K562 (cell line): ENCODE results near the gene NFATC3. TPM values are rescaled to one million over a fixed set of nuclear protein-coding genes. Genes with fewer than 3 reads are reported as not detected.
A peak's percentile ranks its signal among the peaks of the same experiment; 100 is the strongest.

Source experiments
- C11orf30 ChIP-seq: fragments of 450-650 bp; IDR thresholded peaks from 2 replicates; pipeline ENCODE4 v1.6.1; 2016; ENCODE audit warnings: low read depth, mild to moderate bottlenecking
- CBFA2T3 ChIP-seq: fragments of 450-650 bp; IDR thresholded peaks from 2 replicates; pipeline ENCODE4 v1.6.1; 2017
- CC2D1A ChIP-seq: fragments of 450-650 bp; IDR thresholded peaks from 2 replicates; pipeline ENCODE4 v1.6.1; 2017; ENCODE audit warnings: mild to moderate bottlenecking
- GMEB1 ChIP-seq: fragments of 250-450 bp; sonication (Bioruptor Pico); IDR thresholded peaks from 2 replicates; pipeline ENCODE4 v1.4.0; 2020; ENCODE audit warnings: mild to moderate bottlenecking
- GTF2E2 ChIP-seq: fragments of 200-800 bp; sonication (Bioruptor generic); IDR thresholded peaks from 2 replicates; pipeline ENCODE4 v1.6.1; 2016; ENCODE audit warnings: missing genetic modification characterization, missing compliant biosample characterization
- KDM1A ChIP-seq, 2 experiments: fragments of 450-650 bp; IDR thresholded peaks; 2 replicates each; pipeline ENCODE4 v1.6.1; 2016; ENCODE audit warnings: mild to moderate bottlenecking in 2 of 2
- MEIS2 ChIP-seq: fragments of 450-650 bp; IDR thresholded peaks from 2 replicates; pipeline ENCODE4 v1.6.1; 2014; ENCODE audit warnings: mild to moderate bottlenecking; ENCODE audit not compliant: partially characterized antibody
- MYNN ChIP-seq, 2 experiments: sonication (generic); formaldehyde crosslinking in 1 of 2; IDR thresholded peaks; 2 replicates each; pipeline versions ENCODE4 v1.5.0 to v1.6.1; 2016 to 2020; ENCODE audit warnings: antibody characterized with exemption in 1 of 2, missing genetic modification reagents in 1 of 2
- NCOR1 ChIP-seq: fragments of 450-650 bp; IDR thresholded peaks from 2 replicates; pipeline ENCODE4 v1.6.1; 2016; ENCODE audit warnings: mild to moderate bottlenecking, moderate library complexity
- NKRF ChIP-seq: fragments of 450-650 bp; IDR thresholded peaks from 2 replicates; pipeline ENCODE4 v1.6.1; 2016; ENCODE audit warnings: borderline replicate concordance
- PKNOX1 ChIP-seq: fragments of 450-650 bp; IDR thresholded peaks from 2 replicates; pipeline ENCODE4 v1.6.1; 2016
- PPARD ChIP-seq: fragments of 250-450 bp; sonication (Bioruptor Pico); IDR thresholded peaks from 2 replicates; pipeline ENCODE4 v1.8.0; 2022; ENCODE audit warnings: inconsistent platforms, mild to moderate bottlenecking, moderate library complexity
- RCOR1 ChIP-seq, 2 experiments: IDR thresholded peaks; 2 replicates each; pipeline ENCODE4 v1.6.1; 2012; ENCODE audit warnings: low read depth in 2 of 2, low read length in 2 of 2, borderline replicate concordance in 1 of 2, improper control_type of control experiment in 1 of 2
- RFX7 ChIP-seq: fragments of 250-450 bp; sonication (Bioruptor Pico); IDR thresholded peaks from 2 replicates; pipeline ENCODE4 v1.5.1; 2021; ENCODE audit warnings: mild to moderate bottlenecking
- STAT5A ChIP-seq: IDR thresholded peaks from 2 replicates; pipeline ENCODE4 v1.6.1; 2012; ENCODE audit warnings: low read length, inconsistent platforms, borderline replicate concordance
- TCF7L2 ChIP-seq: fragments of 150-350 bp; IDR thresholded peaks from 2 replicates; pipeline ENCODE4 v1.6.1; 2016; ENCODE audit warnings: low read depth, mild to moderate bottlenecking, low read length, moderate library complexity
- THRAP3 ChIP-seq: fragments of 450-650 bp; IDR thresholded peaks from 2 replicates; pipeline ENCODE4 v1.6.1; 2016; ENCODE audit warnings: mild to moderate bottlenecking, inconsistent platforms, borderline replicate concordance
- TOE1 ChIP-seq, 2 experiments: fragments of 450-650 bp in 1 of 2; sonication (generic) in 1 of 2; formaldehyde crosslinking in 1 of 2; IDR thresholded peaks; 2 replicates each; pipeline versions ENCODE4 v1.7.1 to v1.8.0; 2016 to 2022; ENCODE audit warnings: borderline replicate concordance in 2 of 2, mild to moderate bottlenecking in 2 of 2, antibody characterized with exemption in 1 of 2, inconsistent platforms in 1 of 2, low read depth in 1 of 2, missing genetic modification reagents in 1 of 2, moderate library complexity in 1 of 2
- XRCC5 ChIP-seq: fragments of 200-400 bp; formaldehyde crosslinking; IDR thresholded peaks from 2 replicates; pipeline ENCODE4 v1.6.1; 2017; ENCODE audit warnings: low read depth, mild to moderate bottlenecking, low read length
- ZBTB17 ChIP-seq: fragments of 450-650 bp; formaldehyde crosslinking; IDR thresholded peaks from 2 replicates; pipeline ENCODE4 v1.4.0; 2020; ENCODE audit warnings: mild to moderate bottlenecking
- ZBTB8A ChIP-seq: fragments of 450-650 bp; IDR thresholded peaks from 2 replicates; pipeline ENCODE4 v1.6.1; 2018; ENCODE audit warnings: mild to moderate bottlenecking, moderate library complexity; ENCODE audit not compliant: partially characterized antibody
- ZEB2 ChIP-seq: fragments of 450-650 bp; IDR thresholded peaks from 2 replicates; pipeline ENCODE4 v1.6.1; 2016
- ZNF347 ChIP-seq: fragments of 450-650 bp; formaldehyde crosslinking; IDR thresholded peaks from 2 replicates; pipeline ENCODE4 v1.4.0; 2020; ENCODE audit warnings: low read depth, mild to moderate bottlenecking, moderate library complexity
- ZNF707 ChIP-seq: fragments of 250-450 bp; sonication (Bioruptor Pico); conservative IDR thresholded peaks from 2 replicates; pipeline ENCODE4 v1.8.0; 2022; ENCODE audit warnings: inconsistent platforms, mild to moderate bottlenecking, moderate library complexity
- ZNF717 ChIP-seq: fragments of 250-450 bp; sonication (Bioruptor Pico); IDR thresholded peaks from 2 replicates; pipeline ENCODE4 v1.5.0; 2021
- polyA plus RNA-seq, 8 experiments: library from polyadenylated mRNA; depleted of rRNA in 4 of 8; stranded (reverse) in 5 of 8; unstranded in 3 of 8; fragments of >200 nt; fragmentation: Nextera tagmentation in 2 of 8; fragmentation: Illumina TruSeq in 1 of 8; extraction: Ambion mirVana in 2 of 8; extraction: Trizol in 1 of 8; gene quantifications; 2 replicates each; pipeline versions ENCODE4 v1.2.1 to v1.2.3, GENCODE V29; 2011 to 2014; ENCODE audit warnings: inconsistent platforms in 1 of 8, missing spikeins in 1 of 8
- total RNA-seq, 7 experiments: library from RNA; depleted of rRNA in 6 of 7; stranded (reverse); fragments of >200 nt in 6 of 7; fragmentation: Illumina TruSeq in 2 of 7; extraction: Trizol in 2 of 7; gene quantifications; 2 replicates each; pipeline versions ENCODE4 v1.2.1 to v1.2.3, GENCODE V29; 2011 to 2021; ENCODE audit warnings: low replicate concordance in 1 of 7

The NFATC3 gene
- total and polyA plus RNA-seq, 9 of the 15 experiments (the other 6 are each of a cell fraction or from before 2014, with no cell fraction given) = 15.7 to 98.4 (median 59.4) TPM

GRCh38 chr16:68064791-68065365 lies 20.3 kb upstream of the NFATC3 start (continued):
- TF ChIP-seq STAT5A (peak; percentile 15; the same call in 1 of the 2 replicates), MEIS2 (peak; percentile 53), MYNN (IDR thresholded peaks at IDR 0.05) (no peak), MYNN (CRISPR knock-in tag; IDR thresholded peaks at IDR 0.05) (no peak), PKNOX1 (peak; percentile 70), CC2D1A (peak; percentile 99), NCOR1 (no peak), ZNF717 (CRISPR knock-in tag) (no peak), GMEB1 (no peak), ZBTB17 (peak; percentile 67; the same call in 1 of the 2 replicates), XRCC5 (peak; percentile 65; the same call in 1 of the 2 replicates), NKRF (no peak), ZNF707 (CRISPR knock-in tag) (no peak), TCF7L2 (no peak), TOE1 (IDR thresholded peaks at IDR 0.05; ENCODE audit: borderline replicate concordance) (no peak), TOE1 (CRISPR knock-in tag; IDR thresholded peaks at IDR 0.05; ENCODE audit: borderline replicate concordance, low read depth) (peak; percentile 46; the same call in 1 of the 2 replicates), KDM1A (IDR thresholded peaks at IDR 0.05) (peak in 1 of 2 experiments; percentile 10; a peak in 1 of 4 replicates), RFX7 (CRISPR knock-in tag) (no peak), THRAP3 (no peak), ZEB2 (peak; percentile 92), RCOR1 (IDR thresholded peaks at IDR 0.05; ENCODE audit: borderline replicate concordance in 1 of 2, low read depth in 2 of 2, low read length in 2 of 2) (peak in 1 of 2 experiments; percentile 90; a peak in 2 of 4 replicates), PPARD (no peak), C11orf30 (peak; percentile 55), CBFA2T3 (peak; percentile 49; the same call in 1 of the 2 replicates), GTF2E2 (no peak), ZNF347 (CRISPR knock-in tag) (no peak), ZBTB8A (no peak)
